Measurements from ENCODE around the gene CRAMP1.

CRAMP1 gene

GRCh38 chr16:1655909-1656807 lies 44.0 kb downstream of the CRAMP1 start:
- DNase-seq (ENCODE audit: low read depth in 1 of 2, low spot score in 1 of 2): no peak

GRCh38 chr16:1656808-1657617 lies 44.9 kb downstream of the CRAMP1 start:
- no peak for DNase-seq (ENCODE audit: low read depth in 1 of 2, low spot score in 1 of 2)

- no peak for DNase-seq (ENCODE audit: low read depth in 1 of 2, low spot score in 1 of 2)
These were observed 45.7 kb downstream of the CRAMP1 start for GRCh38 chr16:1657841-1658240.

- DNase-seq (ENCODE audit: low read depth in 1 of 2, low spot score in 1 of 2): no peak
These were observed 46.9 kb downstream of the CRAMP1 start for GRCh38 chr16:1659031-1659430.

- DNase-seq (ENCODE audit: low read depth in 1 of 2, low spot score in 1 of 2): no peak
These were observed 49.7 kb downstream of the CRAMP1 start for GRCh38 chr16:1661826-1662225.

GRCh38 chr16:1662543-1662942 lies 50.4 kb downstream of the CRAMP1 start:
- DNase-seq (ENCODE audit: low read depth in 1 of 2, low spot score in 1 of 2): no peak

GRCh38 chr16:1665829-1666228 lies 53.7 kb downstream of the CRAMP1 start:
- no peak for DNase-seq (ENCODE audit: low read depth in 1 of 2, low spot score in 1 of 2)

- no peak for DNase-seq (ENCODE audit: low read depth in 1 of 2, low spot score in 1 of 2)
These were observed 54.2 kb downstream of the CRAMP1 start for GRCh38 chr16:1666316-1666715.

- DNase-seq (ENCODE audit: low read depth in 1 of 2, low spot score in 1 of 2): no peak
These were observed 55.1 kb downstream of the CRAMP1 start for GRCh38 chr16:1667271-1667670.

- no peak for DNase-seq (ENCODE audit: low read depth in 1 of 2, low spot score in 1 of 2)
These were observed 55.8 kb downstream of the CRAMP1 start for GRCh38 chr16:1667916-1668315.

GRCh38 chr16:1668612-1669319 lies 56.6 kb downstream of the CRAMP1 start:
- DNase-seq (ENCODE audit: low read depth in 1 of 2, low spot score in 1 of 2): no peak

- DNase-seq (ENCODE audit: low read depth in 1 of 2, low spot score in 1 of 2): no peak
These were observed 57.5 kb downstream of the CRAMP1 start for GRCh38 chr16:1669698-1670097.

GRCh38 chr16:1670371-1670770 lies 58.2 kb downstream of the CRAMP1 start:
- no peak for DNase-seq (ENCODE audit: low read depth in 1 of 2, low spot score in 1 of 2)

GRCh38 chr16:1670866-1671265 lies 58.7 kb downstream of the CRAMP1 start:
- DNase-seq (ENCODE audit: low read depth in 1 of 2, low spot score in 1 of 2): no peak

GRCh38 chr16:1673424-1674151 lies 61.4 kb downstream of the CRAMP1 start:
- no peak for DNase-seq (ENCODE audit: low read depth in 1 of 2, low spot score in 1 of 2)

GRCh38 chr16:1674306-1674705 lies 62.1 kb downstream of the CRAMP1 start:
- DNase-seq (ENCODE audit: low read depth in 1 of 2, low spot score in 1 of 2): no peak

- no peak for DNase-seq (ENCODE audit: low read depth in 1 of 2, low spot score in 1 of 2)
These were observed 62.8 kb downstream of the CRAMP1 start for GRCh38 chr16:1674751-1675664.

- no peak for DNase-seq (ENCODE audit: low read depth in 1 of 2, low spot score in 1 of 2)
These were observed 64.5 kb downstream of the CRAMP1 start for GRCh38 chr16:1676661-1677060.

- no peak for DNase-seq (ENCODE audit: low read depth in 1 of 2, low spot score in 1 of 2)
These were observed 65.2 kb downstream of the CRAMP1 start for GRCh38 chr16:1677339-1677738.

Measured in activated CD4-positive, alpha-beta T cell treated with anti-CD3 and anti-CD28 coated beads, Interleukin-2, amount 50 U/mL, for 24 hours (primary cell).